HepG2 (cell line): ENCODE results near the gene NOP58. TPM values are rescaled to one million over a fixed set of nuclear protein-coding genes. Genes with fewer than 3 reads are reported as not detected.

Experiments used
- FOSL2 ChIP-seq: sonication (generic); formaldehyde crosslinking; IDR thresholded peaks from 2 replicates; pipeline ENCODE4 v1.4.0; 2020; ENCODE audit warnings: missing genetic modification reagents
- NCOA2 ChIP-seq: sonication (generic); formaldehyde crosslinking; IDR thresholded peaks from 2 replicates; pipeline ENCODE4 v1.8.0; 2022; ENCODE audit warnings: inconsistent platforms
- SRSF4 ChIP-seq: fragments of 200-400 bp; formaldehyde crosslinking; IDR thresholded peaks from one replicate; pipeline ENCODE4 v1.6.1; 2018; ENCODE audit warnings: mild to moderate bottlenecking, low read depth, low read length, moderate library complexity; ENCODE audit not compliant: poor library complexity, severe bottlenecking
- TAF15 ChIP-seq: fragments of 200-400 bp; formaldehyde crosslinking; IDR thresholded peaks from one replicate; pipeline ENCODE4 v1.6.1; 2018; ENCODE audit warnings: mild to moderate bottlenecking, low read depth, low read length; ENCODE audit not compliant: poor library complexity, severe bottlenecking
- ZNF292 ChIP-seq: sonication (generic); formaldehyde crosslinking; IDR thresholded peaks from 2 replicates; pipeline ENCODE4 v1.8.1; 2022; ENCODE audit warnings: mild to moderate bottlenecking, low read depth, missing genetic modification reagents, borderline replicate concordance
- ZNF33B ChIP-seq: sonication (generic); formaldehyde crosslinking; IDR thresholded peaks from 2 replicates; pipeline ENCODE4 v1.5.1; 2020; ENCODE audit warnings: mild to moderate bottlenecking, missing genetic modification reagents
- ZNF446 ChIP-seq: sonication (generic); formaldehyde crosslinking; IDR thresholded peaks from 2 replicates; pipeline ENCODE4 v1.5.0; 2020; ENCODE audit warnings: mild to moderate bottlenecking, missing genetic modification reagents
- ZNF792 ChIP-seq: IDR thresholded peaks from 2 replicates; pipeline ENCODE4 v1.6.1; 2016
- ZSCAN21 ChIP-seq: sonication (generic); formaldehyde crosslinking; IDR thresholded peaks from 2 replicates; pipeline ENCODE4 v1.8.0; 2022; ENCODE audit warnings: mild to moderate bottlenecking, missing genetic modification reagents, moderate library complexity, borderline replicate concordance
- ZSCAN30 ChIP-seq: sonication (generic); formaldehyde crosslinking; IDR thresholded peaks from 2 replicates; pipeline ENCODE4 v1.5.0; 2020; ENCODE audit warnings: mild to moderate bottlenecking, missing genetic modification reagents
- polyA plus RNA-seq, 8 experiments: library from polyadenylated mRNA; depleted of rRNA in 3 of 8; stranded (reverse) in 7 of 8; unstranded in 1 of 8; fragments of >200 nt; fragmentation: Illumina TruSeq in 4 of 8; extraction: Trizol in 4 of 8; gene quantifications; 2 replicates each; pipeline versions ENCODE4 v1.2.1 to v1.2.3, GENCODE V29; 2011 to 2016; ENCODE audit warnings: low read depth in 4 of 8, missing spikeins in 1 of 8, mixed read lengths in 1 of 8; ENCODE audit not compliant: insufficient read depth in 1 of 8
- total RNA-seq, 5 experiments: library from RNA; depleted of rRNA; stranded (reverse); fragments of >200 nt; fragmentation: Illumina TruSeq; extraction: Trizol; gene quantifications; 2 replicates each; pipeline ENCODE4 v1.2.3, GENCODE V29; 2016; ENCODE audit warnings: low read depth in 1 of 5
- TF ChIP-seq, protein P1 (sequence below): sonication (generic); formaldehyde crosslinking; IDR thresholded peaks from 2 replicates; pipeline ENCODE4 v1.5.0; 2020; ENCODE audit warnings: mild to moderate bottlenecking, missing genetic modification reagents
- TF ChIP-seq, protein P2 (sequence below): sonication (generic); formaldehyde crosslinking; IDR thresholded peaks from 2 replicates; pipeline ENCODE4 v1.4.0; 2020; ENCODE audit warnings: missing genetic modification reagents
- TF ChIP-seq, protein P3 (sequence below), 2 experiments: sonication (generic) in 1 of 2; formaldehyde crosslinking in 1 of 2; IDR thresholded peaks; 2 replicates each; pipeline versions ENCODE4 v1.4.0 to v1.6.1; 2018 to 2020; ENCODE audit warnings: missing genetic modification reagents in 2 of 2, borderline replicate concordance in 1 of 2, low read depth in 1 of 2, mild to moderate bottlenecking in 1 of 2, missing biosample characterization in 1 of 2
- TF ChIP-seq, protein P4 (sequence below): sonication (generic); formaldehyde crosslinking; IDR thresholded peaks from 2 replicates; pipeline ENCODE4 v1.8.0; 2022; ENCODE audit warnings: low read depth, missing genetic modification reagents
- TF ChIP-seq, protein P5 (sequence below): sonication (generic); formaldehyde crosslinking; IDR thresholded peaks from 2 replicates; pipeline ENCODE4; 2020; ENCODE audit warnings: missing genetic modification reagents, mild to moderate bottlenecking, borderline replicate concordance

Gene NOP58
- total and polyA plus RNA-seq, 2 of the 13 experiments (the other 11 are each of a cell fraction or from before 2014, with no cell fraction given): 74.9 to 203 TPM

DNA sequence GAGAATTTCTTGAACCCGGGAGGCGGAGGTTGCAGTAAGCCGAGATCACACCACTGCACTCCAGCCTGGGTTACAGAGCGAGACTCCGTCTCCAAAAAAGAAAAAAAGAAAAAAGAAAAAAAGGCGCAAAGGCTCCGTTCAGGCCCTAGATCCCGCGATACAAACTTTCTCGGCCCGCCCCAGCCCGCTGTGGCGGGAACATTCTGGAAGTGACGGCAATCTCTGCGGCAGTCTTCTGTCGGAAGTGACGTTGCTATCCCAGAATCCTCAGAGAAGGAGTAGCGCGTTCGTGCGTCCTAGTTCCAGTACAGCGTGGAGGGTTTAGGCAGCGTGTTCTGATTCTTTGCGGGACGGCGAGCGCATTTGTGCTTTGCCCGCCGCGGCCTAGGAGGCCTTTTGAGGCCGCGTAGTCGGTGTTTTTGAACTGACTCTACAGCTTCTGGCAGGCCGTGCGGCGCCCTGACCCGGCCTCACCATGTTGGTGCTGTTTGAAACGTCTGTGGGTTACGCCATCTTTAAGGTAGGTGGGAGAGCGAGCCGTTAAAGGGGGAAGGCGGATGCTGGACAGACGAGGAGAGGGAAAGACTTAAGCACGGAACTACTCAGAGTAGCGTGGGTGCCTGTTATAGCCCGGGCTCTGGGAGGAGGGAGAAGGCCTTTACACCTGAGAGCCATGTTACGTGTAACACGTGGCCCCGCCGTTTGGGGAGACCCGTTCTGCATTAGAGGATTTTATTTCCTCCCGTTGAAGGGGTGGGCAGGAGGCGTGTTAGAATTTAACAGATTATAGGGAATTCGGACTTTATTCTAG, at the start of gene NOP58 (continued):
- TF ChIP-seq ZSCAN30: peak; percentile 90
- TF ChIP-seq ZNF33B: peak; percentile 91
- TF ChIP-seq, protein P1, sequence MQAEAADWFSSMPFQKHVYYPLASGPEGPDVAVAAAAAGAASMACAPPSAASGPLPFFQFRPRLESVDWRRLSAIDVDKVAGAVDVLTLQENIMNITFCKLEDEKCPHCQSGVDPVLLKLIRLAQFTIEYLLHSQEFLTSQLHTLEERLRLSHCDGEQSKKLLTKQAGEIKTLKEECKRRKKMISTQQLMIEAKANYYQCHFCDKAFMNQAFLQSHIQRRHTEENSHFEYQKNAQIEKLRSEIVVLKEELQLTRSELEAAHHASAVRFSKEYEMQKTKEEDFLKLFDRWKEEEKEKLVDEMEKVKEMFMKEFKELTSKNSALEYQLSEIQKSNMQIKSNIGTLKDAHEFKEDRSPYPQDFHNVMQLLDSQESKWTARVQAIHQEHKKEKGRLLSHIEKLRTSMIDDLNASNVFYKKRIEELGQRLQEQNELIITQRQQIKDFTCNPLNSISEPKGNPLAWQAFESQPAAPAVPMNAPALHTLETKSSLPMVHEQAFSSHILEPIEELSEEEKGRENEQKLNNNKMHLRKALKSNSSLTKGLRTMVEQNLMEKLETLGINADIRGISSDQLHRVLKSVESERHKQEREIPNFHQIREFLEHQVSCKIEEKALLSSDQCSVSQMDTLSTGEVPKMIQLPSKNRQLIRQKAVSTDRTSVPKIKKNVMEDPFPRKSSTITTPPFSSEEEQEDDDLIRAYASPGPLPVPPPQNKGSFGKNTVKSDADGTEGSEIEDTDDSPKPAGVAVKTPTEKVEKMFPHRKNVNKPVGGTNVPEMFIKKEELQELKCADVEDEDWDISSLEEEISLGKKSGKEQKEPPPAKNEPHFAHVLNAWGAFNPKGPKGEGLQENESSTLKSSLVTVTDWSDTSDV (CRISPR knock-in tag): no peak
- peak; percentile 62 for TF ChIP-seq ZNF792 (CRISPR knock-in tag)
- peak; percentile 68 for TF ChIP-seq FOSL2 (CRISPR knock-in tag)
- peak; percentile 73; the same call in 1 of the 2 replicates for TF ChIP-seq ZSCAN21 (CRISPR knock-in tag)
- peak; percentile 35 for TF ChIP-seq NCOA2 (CRISPR knock-in tag)
- no peak for TF ChIP-seq SRSF4
- TF ChIP-seq, protein P2, sequence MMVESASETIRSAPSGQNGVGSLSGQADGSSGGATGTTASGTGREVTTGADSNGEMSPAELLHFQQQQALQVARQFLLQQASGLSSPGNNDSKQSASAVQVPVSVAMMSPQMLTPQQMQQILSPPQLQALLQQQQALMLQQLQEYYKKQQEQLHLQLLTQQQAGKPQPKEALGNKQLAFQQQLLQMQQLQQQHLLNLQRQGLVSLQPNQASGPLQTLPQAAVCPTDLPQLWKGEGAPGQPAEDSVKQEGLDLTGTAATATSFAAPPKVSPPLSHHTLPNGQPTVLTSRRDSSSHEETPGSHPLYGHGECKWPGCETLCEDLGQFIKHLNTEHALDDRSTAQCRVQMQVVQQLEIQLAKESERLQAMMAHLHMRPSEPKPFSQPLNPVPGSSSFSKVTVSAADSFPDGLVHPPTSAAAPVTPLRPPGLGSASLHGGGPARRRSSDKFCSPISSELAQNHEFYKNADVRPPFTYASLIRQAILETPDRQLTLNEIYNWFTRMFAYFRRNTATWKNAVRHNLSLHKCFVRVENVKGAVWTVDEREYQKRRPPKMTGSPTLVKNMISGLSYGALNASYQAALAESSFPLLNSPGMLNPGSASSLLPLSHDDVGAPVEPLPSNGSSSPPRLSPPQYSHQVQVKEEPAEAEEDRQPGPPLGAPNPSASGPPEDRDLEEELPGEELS (CRISPR knock-in tag): no peak; the same call in none of the 2 replicates
- 0 out of 2 replicates have a peak, but pooled peaks have one; percentile 38 for TF ChIP-seq ZNF292 (CRISPR knock-in tag)
- TF ChIP-seq ZNF446 (CRISPR knock-in tag): peak; percentile 52; the same call in 1 of the 2 replicates
- TF ChIP-seq, protein P3, sequence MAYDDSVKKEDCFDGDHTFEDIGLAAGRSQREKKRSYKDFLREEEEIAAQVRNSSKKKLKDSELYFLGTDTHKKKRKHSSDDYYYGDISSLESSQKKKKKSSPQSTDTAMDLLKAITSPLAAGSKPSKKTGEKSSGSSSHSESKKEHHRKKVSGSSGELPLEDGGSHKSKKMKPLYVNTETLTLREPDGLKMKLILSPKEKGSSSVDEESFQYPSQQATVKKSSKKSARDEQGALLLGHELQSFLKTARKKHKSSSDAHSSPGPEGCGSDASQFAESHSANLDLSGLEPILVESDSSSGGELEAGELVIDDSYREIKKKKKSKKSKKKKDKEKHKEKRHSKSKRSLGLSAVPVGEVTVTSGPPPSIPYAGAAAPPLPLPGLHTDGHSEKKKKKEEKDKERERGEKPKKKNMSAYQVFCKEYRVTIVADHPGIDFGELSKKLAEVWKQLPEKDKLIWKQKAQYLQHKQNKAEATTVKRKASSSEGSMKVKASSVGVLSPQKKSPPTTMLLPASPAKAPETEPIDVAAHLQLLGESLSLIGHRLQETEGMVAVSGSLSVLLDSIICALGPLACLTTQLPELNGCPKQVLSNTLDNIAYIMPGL (CRISPR knock-in tag; IDR thresholded peaks at IDR 0.05; ENCODE audit: borderline replicate concordance in 1 of 2, low read depth in 1 of 2): peak; percentile 72 to 91
- TF ChIP-seq, protein P4, sequence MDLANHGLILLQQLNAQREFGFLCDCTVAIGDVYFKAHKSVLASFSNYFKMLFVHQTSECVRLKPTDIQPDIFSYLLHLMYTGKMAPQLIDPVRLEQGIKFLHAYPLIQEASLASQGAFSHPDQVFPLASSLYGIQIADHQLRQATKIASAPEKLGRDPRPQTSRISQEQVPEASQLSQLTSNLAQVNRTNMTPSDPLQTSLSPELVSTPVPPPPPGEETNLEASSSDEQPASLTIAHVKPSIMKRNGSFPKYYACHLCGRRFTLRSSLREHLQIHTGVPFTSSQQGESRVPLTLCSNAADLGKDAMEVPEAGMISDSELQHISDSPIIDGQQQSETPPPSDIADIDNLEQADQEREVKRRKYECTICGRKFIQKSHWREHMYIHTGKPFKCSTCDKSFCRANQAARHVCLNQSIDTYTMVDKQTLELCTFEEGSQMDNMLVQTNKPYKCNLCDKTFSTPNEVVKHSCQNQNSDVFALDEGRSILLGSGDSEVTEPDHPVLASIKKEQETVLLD (CRISPR knock-in tag): peak; percentile 62; the same call in 1 of the 2 replicates
- TF ChIP-seq, protein P5, sequence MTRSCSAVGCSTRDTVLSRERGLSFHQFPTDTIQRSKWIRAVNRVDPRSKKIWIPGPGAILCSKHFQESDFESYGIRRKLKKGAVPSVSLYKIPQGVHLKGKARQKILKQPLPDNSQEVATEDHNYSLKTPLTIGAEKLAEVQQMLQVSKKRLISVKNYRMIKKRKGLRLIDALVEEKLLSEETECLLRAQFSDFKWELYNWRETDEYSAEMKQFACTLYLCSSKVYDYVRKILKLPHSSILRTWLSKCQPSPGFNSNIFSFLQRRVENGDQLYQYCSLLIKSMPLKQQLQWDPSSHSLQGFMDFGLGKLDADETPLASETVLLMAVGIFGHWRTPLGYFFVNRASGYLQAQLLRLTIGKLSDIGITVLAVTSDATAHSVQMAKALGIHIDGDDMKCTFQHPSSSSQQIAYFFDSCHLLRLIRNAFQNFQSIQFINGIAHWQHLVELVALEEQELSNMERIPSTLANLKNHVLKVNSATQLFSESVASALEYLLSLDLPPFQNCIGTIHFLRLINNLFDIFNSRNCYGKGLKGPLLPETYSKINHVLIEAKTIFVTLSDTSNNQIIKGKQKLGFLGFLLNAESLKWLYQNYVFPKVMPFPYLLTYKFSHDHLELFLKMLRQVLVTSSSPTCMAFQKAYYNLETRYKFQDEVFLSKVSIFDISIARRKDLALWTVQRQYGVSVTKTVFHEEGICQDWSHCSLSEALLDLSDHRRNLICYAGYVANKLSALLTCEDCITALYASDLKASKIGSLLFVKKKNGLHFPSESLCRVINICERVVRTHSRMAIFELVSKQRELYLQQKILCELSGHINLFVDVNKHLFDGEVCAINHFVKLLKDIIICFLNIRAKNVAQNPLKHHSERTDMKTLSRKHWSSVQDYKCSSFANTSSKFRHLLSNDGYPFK (CRISPR knock-in tag): peak; percentile 93
- TF ChIP-seq TAF15: no peak
